ENCODE measurements around the gene PPFIA4.

PPFIA4 gene

DNA sequence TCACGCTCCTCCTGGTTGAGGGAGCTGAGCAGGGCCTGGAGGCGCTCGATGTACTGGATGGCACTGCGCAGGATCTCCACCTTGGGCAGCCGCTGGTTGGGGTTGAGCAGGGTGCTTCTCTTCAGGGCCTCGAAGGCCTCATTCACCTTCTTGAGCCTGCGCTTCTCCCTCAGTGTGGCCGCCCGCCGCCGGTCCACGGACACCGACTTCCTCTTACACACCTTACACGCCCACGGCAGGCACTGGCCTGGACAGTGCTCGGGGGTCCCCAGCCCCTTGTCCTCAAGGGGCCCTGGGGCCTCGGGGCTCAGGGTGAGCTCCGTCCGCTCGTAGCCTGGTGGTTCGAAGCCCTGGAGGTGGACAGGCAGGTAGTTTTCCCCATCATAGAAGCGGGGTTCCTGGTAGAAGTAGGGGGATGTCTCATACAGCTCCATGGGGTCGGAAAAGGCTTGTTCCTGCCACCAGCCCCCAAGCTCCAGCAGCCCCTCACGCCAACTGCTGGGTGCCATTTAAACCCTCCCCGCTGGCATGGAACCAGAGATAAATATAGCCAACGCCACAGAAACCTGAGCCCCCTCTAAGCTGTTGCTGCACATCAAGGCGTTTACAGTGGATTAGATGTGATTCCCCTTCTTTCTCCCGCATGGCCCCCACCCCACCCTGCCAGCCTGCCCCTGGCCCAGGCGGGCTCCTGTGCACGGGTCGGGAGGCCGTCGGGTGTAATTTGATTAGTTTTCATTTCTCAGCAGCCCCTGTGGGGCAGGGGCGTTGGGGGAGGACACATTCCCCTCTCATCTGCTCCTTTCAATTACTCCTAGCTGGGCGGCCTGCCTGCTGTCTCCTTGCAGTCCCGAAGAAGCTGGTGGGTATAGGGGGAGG is 59.5 kb downstream of the PPFIA4 start, which contains the start of gene MYOG:
MYOG (minus strand) TSS at position 485 of the 879 bp plus-strand sequence; CDS start at position 434, 51 bp downstream.
- FAIRE-seq: no peak

GRCh38 chr1:203086992-203087763 is 60.9 kb downstream of the PPFIA4 start:
- no peak for FAIRE-seq

GRCh38 chr1:203088441-203088840 is 62.1 kb downstream of the PPFIA4 start:
- FAIRE-seq: no peak

DNA sequence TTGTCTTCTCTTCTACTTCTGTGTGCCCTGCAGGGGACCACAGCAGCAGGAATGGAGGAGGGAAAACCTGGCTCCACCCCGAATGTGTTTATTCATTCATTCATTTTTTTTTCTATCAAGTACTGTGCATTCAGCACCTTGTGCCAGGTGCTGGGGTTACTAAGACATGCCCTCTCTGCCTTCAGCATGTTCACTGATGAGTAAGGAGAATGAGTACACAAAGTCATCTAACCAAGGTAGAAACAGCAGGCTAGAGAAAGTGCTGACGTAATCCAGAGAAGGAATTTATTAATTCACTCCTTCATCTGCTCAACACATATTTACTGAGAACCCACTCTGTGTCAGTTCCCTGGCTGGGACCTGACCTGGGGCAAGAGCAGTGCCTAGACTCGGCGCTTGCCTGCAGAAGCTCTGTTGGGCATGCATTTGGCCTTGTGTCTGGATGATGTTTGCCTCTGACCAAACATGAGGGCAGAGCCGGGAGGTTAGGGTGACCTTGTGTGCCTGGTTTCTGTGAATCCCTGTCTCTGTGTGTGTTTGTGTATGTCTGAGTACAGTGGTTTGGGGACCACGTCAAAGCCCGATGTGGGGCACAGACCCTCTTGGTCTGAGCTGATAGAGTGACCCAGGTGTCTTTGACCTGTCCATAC is 62.8 kb downstream of the PPFIA4 start:
- FAIRE-seq: no peak

DNA sequence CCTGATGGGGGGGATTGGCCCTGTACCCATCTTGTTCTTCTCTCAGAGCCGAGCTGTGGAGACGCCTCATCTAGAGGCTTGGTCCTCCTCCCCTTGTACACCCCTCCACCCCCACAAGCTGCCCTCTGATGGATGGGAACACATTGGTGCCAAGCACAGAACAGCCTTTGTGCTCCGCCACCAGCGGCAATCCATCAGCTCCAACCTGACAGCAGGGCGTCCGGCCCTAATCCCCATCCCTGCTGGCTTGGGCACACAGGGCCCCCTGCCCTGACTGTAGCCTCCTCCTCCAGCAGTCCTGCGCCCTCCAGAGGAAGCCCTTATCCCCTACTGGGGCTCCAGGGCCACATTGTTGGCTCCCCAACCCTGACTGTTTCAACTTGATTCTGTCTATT is 63.4 kb downstream of the PPFIA4 start:
- FAIRE-seq: no peak

DNA sequence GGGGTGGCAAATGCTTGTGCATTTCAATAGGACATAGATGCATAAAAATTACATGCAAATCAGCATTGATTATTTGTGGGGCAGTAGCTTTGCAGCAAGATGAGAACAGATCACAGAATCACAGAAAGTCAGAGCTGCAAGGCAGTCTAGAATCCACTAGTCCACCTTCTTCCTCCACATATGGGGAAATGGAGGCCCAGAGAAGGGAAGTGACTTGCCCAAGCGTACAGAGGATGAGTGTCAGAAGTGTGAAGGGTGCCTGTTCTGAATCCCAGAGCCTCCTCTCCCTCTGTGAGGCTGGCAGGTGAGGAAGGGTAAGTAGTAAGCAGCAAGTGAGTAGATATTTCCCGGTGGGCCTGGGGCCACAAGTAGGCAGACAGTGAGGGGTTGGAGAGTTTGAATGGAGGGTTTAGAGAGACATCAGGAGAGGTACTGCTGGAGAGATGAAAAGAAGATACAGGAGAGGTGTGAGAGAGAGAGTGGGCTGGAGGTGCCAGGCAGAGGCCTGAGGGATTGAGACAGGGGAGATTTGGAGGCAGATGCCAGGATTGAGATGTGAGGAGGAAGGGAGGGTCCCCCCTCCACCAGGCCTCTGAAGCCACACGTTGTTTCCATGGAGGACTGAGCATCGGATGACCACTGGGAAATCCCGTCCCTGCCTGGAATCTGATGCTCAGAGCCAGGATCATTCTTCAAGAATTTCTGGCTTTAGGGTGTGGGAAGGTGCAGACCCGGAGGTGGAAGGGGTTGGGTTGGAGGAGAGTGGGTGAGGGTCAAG is 64.3 kb downstream of the PPFIA4 start:
- FAIRE-seq: no peak

DNA sequence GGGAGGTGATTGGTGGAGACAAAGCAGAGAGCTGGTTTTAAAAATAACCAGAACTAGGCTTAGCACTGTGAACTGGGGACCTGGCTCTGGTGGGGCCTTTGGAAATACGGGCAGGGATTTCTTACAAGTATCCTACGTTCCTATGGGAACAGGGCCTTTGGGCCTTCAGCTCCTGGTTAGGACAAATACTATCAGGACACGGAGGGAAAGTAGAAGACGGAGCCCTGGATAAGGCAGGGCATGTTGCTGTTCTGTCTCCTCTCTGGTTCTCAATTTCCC is 64.8 kb downstream of the PPFIA4 start:
- FAIRE-seq: no peak

- FAIRE-seq: no peak
Measured at GRCh38 chr1:203091761-203092330, 65.6 kb downstream of the PPFIA4 start.

- FAIRE-seq: no peak
Measured at GRCh38 chr1:203093754-203094410, 67.6 kb downstream of the PPFIA4 start.

DNA sequence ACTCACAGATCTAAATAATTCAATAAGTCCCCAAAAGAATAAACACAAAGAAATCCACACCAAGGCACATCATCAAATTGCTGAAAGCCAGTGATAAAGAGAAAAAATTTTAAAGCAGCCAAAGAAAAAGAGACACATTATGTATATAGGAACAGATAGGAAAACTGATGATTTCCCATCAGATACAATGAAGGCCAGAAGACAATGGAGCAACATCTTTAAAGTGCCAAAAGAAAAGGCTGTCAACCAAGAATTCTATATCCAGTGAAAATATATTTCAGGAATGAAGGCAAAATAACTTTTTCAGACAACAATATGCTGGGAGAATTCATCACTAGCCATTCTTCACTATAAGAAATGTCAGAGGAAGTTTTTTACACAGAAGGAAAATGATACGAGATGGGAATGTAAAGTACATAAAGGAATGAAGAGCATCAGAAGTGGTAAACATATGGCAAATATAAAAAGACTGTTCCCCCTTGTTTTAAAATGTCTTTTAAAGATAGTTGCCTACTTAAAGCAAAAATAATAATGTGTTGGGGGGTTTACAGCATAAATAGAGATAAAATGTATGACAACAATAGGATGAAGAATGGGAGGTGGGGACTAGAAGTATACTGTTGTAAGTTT is 68.9 kb downstream of the PPFIA4 start:
- no peak for FAIRE-seq

- no peak for FAIRE-seq
Measured at GRCh38 chr1:203096566-203096965, 70.3 kb downstream of the PPFIA4 start.

- no peak for FAIRE-seq
Measured at GRCh38 chr1:203097001-203097400, 70.7 kb downstream of the PPFIA4 start.

GRCh38 chr1:203098445-203098844 is 72.2 kb downstream of the PPFIA4 start:
- FAIRE-seq: no peak

DNA sequence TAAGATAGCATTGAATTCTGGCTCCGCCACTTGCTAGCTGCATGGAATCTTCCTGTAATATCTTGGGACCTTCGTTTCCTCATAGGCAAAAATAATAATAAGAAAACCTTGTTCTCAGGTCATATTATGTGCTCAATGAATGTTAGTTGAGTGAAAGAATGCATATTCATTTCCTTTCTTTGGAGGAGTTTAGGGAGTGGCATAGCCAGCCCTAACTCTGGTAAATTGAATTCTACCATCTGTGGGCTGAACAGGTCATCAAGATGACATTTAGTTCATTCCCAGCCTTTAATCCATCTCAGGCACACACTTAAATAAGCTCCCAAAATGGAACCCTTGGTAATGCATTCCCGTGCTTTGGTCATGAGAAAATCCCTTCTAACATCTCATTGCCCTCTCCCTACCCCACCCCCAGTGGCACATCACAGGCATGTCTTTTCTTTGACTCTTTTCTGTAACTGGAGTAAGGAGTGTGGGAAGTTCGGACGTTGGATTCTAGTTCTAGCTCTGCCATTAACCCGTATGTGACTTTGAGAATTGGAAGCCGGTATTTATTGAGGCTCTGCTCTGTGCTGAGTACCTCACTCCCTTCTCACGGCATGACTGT is 72.7 kb downstream of the PPFIA4 start:
- FAIRE-seq: no peak

DNA sequence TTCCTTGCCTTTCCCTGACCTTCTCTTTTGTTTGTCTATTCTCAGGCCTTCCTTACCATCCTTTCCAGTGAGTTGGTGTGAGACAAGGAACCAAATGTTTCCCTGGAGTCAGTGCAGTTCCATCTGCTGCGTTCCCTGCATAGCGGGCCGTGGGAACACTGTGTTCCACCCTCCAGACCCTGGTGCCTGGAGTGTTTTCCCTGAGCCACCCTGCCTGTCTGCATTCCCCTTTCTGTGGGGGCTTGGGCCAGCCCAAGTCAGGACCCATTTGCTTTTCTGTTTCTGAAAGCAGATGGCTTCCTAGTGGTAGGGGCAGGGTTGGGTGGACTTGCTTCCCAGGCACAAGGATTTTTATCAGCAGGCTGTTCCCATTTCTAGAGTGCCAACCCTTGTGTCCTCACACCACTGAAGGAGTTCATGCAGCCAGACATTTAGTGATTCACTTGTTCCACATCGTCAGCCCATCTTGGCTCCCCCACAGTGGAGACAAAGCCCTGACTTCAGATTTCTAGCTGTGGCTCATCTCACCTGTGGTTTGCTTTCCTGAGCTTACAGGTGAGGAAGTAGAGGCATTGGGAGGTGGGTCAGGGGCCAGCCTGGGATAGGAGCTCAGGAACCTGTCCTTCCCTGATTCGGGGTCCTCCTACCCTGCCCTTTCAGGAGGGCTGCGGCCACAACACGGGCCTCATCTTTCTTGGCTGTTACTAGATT is 73.7 kb downstream of the PPFIA4 start:
- no peak for FAIRE-seq

DNA sequence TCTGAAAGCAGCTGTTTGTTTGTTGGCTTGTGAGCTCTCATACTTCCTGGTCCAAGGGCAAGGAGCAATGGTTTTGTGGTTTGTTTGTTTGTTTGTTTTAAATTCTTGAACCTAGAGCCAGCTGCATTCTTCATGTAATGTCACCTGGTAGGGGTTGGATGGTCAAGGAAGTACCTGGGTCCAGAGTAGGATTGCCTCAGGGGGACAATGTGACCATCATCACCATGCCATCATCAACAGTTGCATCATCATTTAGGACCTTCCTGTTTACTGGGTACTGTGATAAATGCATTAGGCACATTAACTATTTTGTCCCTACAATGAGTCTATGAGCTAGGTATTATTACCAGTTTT is 74.2 kb downstream of the PPFIA4 start:
- FAIRE-seq: no peak

- no peak for FAIRE-seq
Measured at GRCh38 chr1:203101813-203102634, 75.7 kb downstream of the PPFIA4 start.

DNA sequence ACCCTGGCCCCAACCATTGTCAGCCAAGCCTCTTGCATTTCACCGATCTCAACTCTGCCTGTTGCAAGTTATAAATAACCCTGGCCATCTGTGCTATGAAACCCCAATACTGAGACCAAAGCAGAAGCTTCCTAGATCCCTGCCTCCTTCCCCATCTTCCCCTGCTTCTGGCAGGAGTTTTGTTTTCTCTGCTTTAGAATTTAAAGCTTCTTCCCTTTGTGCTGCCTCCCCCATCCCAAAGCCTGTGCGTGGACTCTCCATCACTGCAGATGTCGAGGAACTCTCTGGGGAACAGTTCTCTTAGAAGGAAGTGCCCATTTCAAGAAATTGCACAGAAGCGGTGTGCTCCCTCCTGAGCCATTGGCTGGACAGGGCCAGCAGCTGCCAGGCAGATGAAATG is 76.9 kb downstream of the PPFIA4 start:
- no peak for FAIRE-seq

DNA sequence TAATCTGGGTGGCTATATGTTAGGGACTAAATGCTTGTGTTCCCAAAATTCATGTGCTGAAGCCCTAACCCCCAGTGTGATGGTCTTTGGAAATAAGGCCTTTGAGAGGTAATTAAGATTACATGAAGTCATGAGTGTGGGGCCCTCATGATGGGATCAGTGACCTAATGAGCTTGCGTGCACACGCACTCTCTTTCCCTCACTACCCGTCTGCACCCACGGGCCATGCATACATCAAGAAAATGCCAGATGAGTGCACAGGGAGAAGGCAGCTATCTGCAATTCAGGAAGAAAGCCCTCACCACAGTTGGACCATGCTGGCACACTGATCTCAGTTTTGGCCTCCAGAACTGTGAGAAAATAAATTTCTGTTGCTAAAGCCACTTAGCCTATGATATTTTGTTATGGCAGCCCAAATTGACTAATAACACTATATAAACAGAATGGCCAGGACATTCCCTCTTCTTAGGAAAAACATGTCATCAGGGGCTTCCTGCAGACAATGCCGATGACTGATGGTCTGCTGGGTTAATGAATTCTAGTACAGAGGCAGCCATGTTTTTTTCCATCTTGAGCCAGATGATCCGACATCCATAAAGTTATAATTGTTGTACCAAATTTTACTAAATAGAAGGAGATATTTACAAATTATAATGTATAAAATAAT is 77.7 kb downstream of the PPFIA4 start:
- FAIRE-seq: no peak
